HepG2 (cell line): Measurements from ENCODE around the gene AUH. TPM values are rescaled to one million over a fixed set of nuclear protein-coding genes. Genes with fewer than 3 reads are reported as not detected.
A peak's percentile ranks its signal among the peaks of the same experiment; 100 is the strongest.

Experiments used
- CBX5 ChIP-seq: sonication (generic); formaldehyde crosslinking; IDR thresholded peaks from 2 replicates; pipeline ENCODE4 v1.4.0; 2020; ENCODE audit warnings: missing genetic modification reagents, borderline replicate concordance
- CENPT ChIP-seq: sonication (generic); formaldehyde crosslinking; IDR thresholded peaks from 2 replicates; pipeline ENCODE4 v1.8.0; 2022; ENCODE audit warnings: low read depth, mild to moderate bottlenecking, moderate library complexity, missing genetic modification reagents
- CERS6 ChIP-seq: sonication (generic); formaldehyde crosslinking; IDR thresholded peaks from 2 replicates; pipeline ENCODE4 v1.5.0; 2020; ENCODE audit warnings: missing genetic modification reagents
- KDM6A ChIP-seq: IDR thresholded peaks from 2 replicates; pipeline ENCODE4 v1.6.1; 2016; ENCODE audit warnings: low read depth
- MBNL3 ChIP-seq: fragments of 250-450 bp; sonication (Bioruptor Pico); conservative IDR thresholded peaks from 2 replicates; pipeline ENCODE4 v1.8.0; 2022; ENCODE audit warnings: mild to moderate bottlenecking, inconsistent platforms
- NFRKB ChIP-seq: fragments of 450-650 bp; IDR thresholded peaks from 2 replicates; pipeline ENCODE4 v1.6.1; 2017
- PBX3 ChIP-seq: sonication (generic); formaldehyde crosslinking; IDR thresholded peaks from 2 replicates; pipeline ENCODE4 v1.8.1; 2023; ENCODE audit warnings: missing genetic modification reagents, inconsistent platforms, borderline replicate concordance
- PRDM4 ChIP-seq: sonication (generic); formaldehyde crosslinking; IDR thresholded peaks from 2 replicates; pipeline ENCODE4 v1.9.0; 2021; ENCODE audit warnings: missing genetic modification reagents, borderline replicate concordance
- SNRNP70 ChIP-seq: fragments of 200-400 bp; formaldehyde crosslinking; IDR thresholded peaks from 2 replicates; pipeline ENCODE4 v1.6.1; 2017; ENCODE audit warnings: mild to moderate bottlenecking, low read depth, low read length, moderate library complexity
- SRY ChIP-seq: sonication (generic); formaldehyde crosslinking; IDR thresholded peaks from 2 replicates; pipeline ENCODE4 v1.8.0; 2022; ENCODE audit warnings: mild to moderate bottlenecking, missing genetic modification reagents
- TEAD3 ChIP-seq: optimal IDR thresholded peaks from 2 replicates; pipeline ENCODE3; 2016; ENCODE audit warnings: borderline replicate concordance
- TOPORS ChIP-seq: sonication (generic); formaldehyde crosslinking; IDR thresholded peaks from 2 replicates; pipeline ENCODE4 v1.8.0; 2023; ENCODE audit warnings: mild to moderate bottlenecking, missing genetic modification reagents
- ZBTB14 ChIP-seq: sonication (generic); formaldehyde crosslinking; IDR thresholded peaks from 2 replicates; pipeline ENCODE4 v1.4.0; 2020; ENCODE audit warnings: missing genetic modification reagents
- ZFAT ChIP-seq: sonication (generic); formaldehyde crosslinking; conservative IDR thresholded peaks from 2 replicates; pipeline ENCODE4 v1.8.1; 2023; ENCODE audit warnings: missing genetic modification reagents, inconsistent platforms
- ZFP62 ChIP-seq: sonication (generic); formaldehyde crosslinking; IDR thresholded peaks from 2 replicates; pipeline ENCODE4 v1.4.0; 2020; ENCODE audit warnings: missing genetic modification reagents
- ZNF253 ChIP-seq: sonication (generic); formaldehyde crosslinking; IDR thresholded peaks from 2 replicates; pipeline ENCODE4 v1.8.0; 2022; ENCODE audit warnings: mild to moderate bottlenecking, missing genetic modification reagents, borderline replicate concordance
- ZNF496 ChIP-seq: sonication (generic); formaldehyde crosslinking; IDR thresholded peaks from 2 replicates; pipeline ENCODE4 v1.8.1; 2023; ENCODE audit warnings: mild to moderate bottlenecking, moderate library complexity, missing genetic modification reagents; ENCODE audit not compliant: insufficient replicate concordance
- ZNF766 ChIP-seq: sonication (generic); formaldehyde crosslinking; IDR thresholded peaks from 2 replicates; pipeline ENCODE4 v1.5.0; 2020; ENCODE audit warnings: missing genetic modification reagents, borderline replicate concordance
- ZNF800 ChIP-seq: sonication (generic); formaldehyde crosslinking; IDR thresholded peaks from 2 replicates; pipeline ENCODE4 v1.4.0; 2020; ENCODE audit warnings: missing genetic modification reagents
- polyA plus RNA-seq, 8 experiments: library from polyadenylated mRNA; depleted of rRNA in 3 of 8; stranded (reverse) in 7 of 8; unstranded in 1 of 8; fragments of >200 nt; fragmentation: Illumina TruSeq in 4 of 8; extraction: Trizol in 4 of 8; gene quantifications; 2 replicates each; pipeline versions ENCODE4 v1.2.1 to v1.2.3, GENCODE V29; 2011 to 2016; ENCODE audit warnings: low read depth in 4 of 8, missing spikeins in 1 of 8, mixed read lengths in 1 of 8; ENCODE audit not compliant: insufficient read depth in 1 of 8
- total RNA-seq, 5 experiments: library from RNA; depleted of rRNA; stranded (reverse); fragments of >200 nt; fragmentation: Illumina TruSeq; extraction: Trizol; gene quantifications; 2 replicates each; pipeline ENCODE4 v1.2.3, GENCODE V29; 2016; ENCODE audit warnings: low read depth in 1 of 5

The AUH gene
- total and polyA plus RNA-seq, 2 of the 13 experiments (the other 11 are each of a cell fraction or from before 2014, with no cell fraction given), result 25.8 to 31.9 TPM

- TF ChIP-seq ZNF496, result no peak
- no peak for TF ChIP-seq NFRKB
- peak; percentile 98 for TF ChIP-seq TEAD3
- TF ChIP-seq MBNL3, result no peak
- no peak for TF ChIP-seq PRDM4 (CRISPR knock-in tag)
- peak; percentile 82 for TF ChIP-seq ZBTB14 (CRISPR knock-in tag)
- TF ChIP-seq ZNF766 (CRISPR knock-in tag), result 0 out of 2 replicates have a peak, but pooled peaks have one; percentile 87
- TF ChIP-seq ZNF800 (CRISPR knock-in tag), result no peak; the same call in 1 of the 2 replicates
- TF ChIP-seq CENPT, result peak; percentile 72; the same call in 1 of the 2 replicates
- TF ChIP-seq PBX3 (CRISPR knock-in tag), result peak; percentile 88; the same call in 1 of the 2 replicates
- peak; percentile 37; the same call in 1 of the 2 replicates for TF ChIP-seq KDM6A (CRISPR knock-in tag)
- TF ChIP-seq ZNF253 (CRISPR knock-in tag), result peak; percentile 87; the same call in 1 of the 2 replicates
- peak; percentile 78; the same call in 1 of the 2 replicates for TF ChIP-seq TOPORS (CRISPR knock-in tag)
- TF ChIP-seq CBX5 (CRISPR knock-in tag), result peak; percentile 73; the same call in 1 of the 2 replicates
- no peak for TF ChIP-seq SNRNP70
- TF ChIP-seq ZFP62 (CRISPR knock-in tag), result 0 out of 2 replicates have a peak, but pooled peaks have one; percentile 53
- TF ChIP-seq CERS6 (CRISPR knock-in tag), result peak; percentile 75; the same call in 1 of the 2 replicates
- TF ChIP-seq SRY (CRISPR knock-in tag), result peak; percentile 95; the same call in 1 of the 2 replicates
- TF ChIP-seq ZFAT (CRISPR knock-in tag), result peak; percentile 94
These were observed 167.9 kb downstream of the AUH start (continued) for GRCh38 chr9:91193658-91194391.
